Keratinocyte (primary cell): ENCODE results near the gene DAB1. TPM values are rescaled to one million over a fixed set of nuclear protein-coding genes. Genes with fewer than 3 reads are reported as not detected.

ENCODE experiments used
- DNase-seq: peaks from one replicate; pipeline ENCODE4 v3.0.0-alpha.2; 2011; ENCODE audit warnings: low read depth, missing footprints, low spot score
- FAIRE-seq: peaks from 2 replicates; lab custom pipeline; 2011; peaks lifted over from hg19 to GRCh38; lab: Jason Lieb, UNC
- H2AFZ ChIP-seq: 2 replicates; pipeline ENCODE4 v1.6.0; 2012; ENCODE audit warnings: low read length, control low read depth, inconsistent platforms; ENCODE audit not compliant: control insufficient read depth
- H3K27ac ChIP-seq: 2 replicates; pipeline ENCODE4 v1.5.1; 2011; ENCODE audit warnings: low read length; ENCODE audit not compliant: control insufficient read depth, insufficient read depth
- H3K27me3 ChIP-seq: 3 replicates; pipeline ENCODE4 v1.6.0; 2011; ENCODE audit warnings: low read length; ENCODE audit not compliant: control insufficient read depth, insufficient read depth; ENCODE audit errors: extremely low read depth
- H3K36me3 ChIP-seq, 2 experiments: 2 replicates in 1 of 2; 3 replicates in 1 of 2; pipeline ENCODE4 v1.5.1; 2011; ENCODE audit warnings: low read length in 2 of 2, mild to moderate bottlenecking in 1 of 2; ENCODE audit not compliant: control insufficient read depth in 2 of 2, insufficient read depth in 2 of 2; ENCODE audit errors: extremely low read depth in 1 of 2
- H3K4me1 ChIP-seq: 3 replicates; pipeline ENCODE4 v1.5.1; 2011; ENCODE audit warnings: low read length; ENCODE audit not compliant: control insufficient read depth, insufficient read depth; ENCODE audit errors: extremely low read depth
- H3K4me2 ChIP-seq: 3 replicates; pipeline ENCODE4 v1.6.0; 2011; ENCODE audit warnings: low read depth, low read length; ENCODE audit not compliant: control insufficient read depth, insufficient read depth; ENCODE audit errors: extremely low read depth
- H3K4me3 ChIP-seq, 3 experiments: fragments of 200-600 bp in 1 of 3; sonication (generic) in 1 of 3; 2 replicates in 2 of 3; 3 replicates in 1 of 3; pipeline ENCODE4 v1.5.1; 2011 to 2016; ENCODE audit warnings: low read length in 3 of 3, mild to moderate bottlenecking in 3 of 3, control low read depth in 2 of 3, inconsistent platforms in 1 of 3, low read depth in 1 of 3, mixed read lengths in 1 of 3, mixed run types in 1 of 3, moderate library complexity in 1 of 3; ENCODE audit not compliant: control insufficient read depth in 2 of 3, insufficient read depth in 2 of 3; ENCODE audit errors: extremely low read depth in 1 of 3
- H3K79me2 ChIP-seq: 2 replicates; pipeline ENCODE4 v1.6.0; 2012; ENCODE audit warnings: low read length; ENCODE audit not compliant: control insufficient read depth, insufficient read depth
- H3K9ac ChIP-seq: 3 replicates; pipeline ENCODE4 v1.6.0; 2011; ENCODE audit warnings: low read length; ENCODE audit not compliant: control insufficient read depth, insufficient read depth; ENCODE audit errors: extremely low read depth
- H3K9me1 ChIP-seq: 3 replicates; pipeline ENCODE4 v1.6.0; 2011; ENCODE audit warnings: low read length; ENCODE audit not compliant: control insufficient read depth, insufficient read depth; ENCODE audit errors: extremely low read depth
- H3K9me3 ChIP-seq: 2 replicates; pipeline ENCODE4 v1.5.1; 2012; ENCODE audit warnings: low read depth, low read length; ENCODE audit not compliant: control insufficient read depth
- H4K20me1 ChIP-seq: 3 replicates; pipeline ENCODE4 v1.6.0; 2011; ENCODE audit warnings: low read length; ENCODE audit not compliant: control insufficient read depth, insufficient read depth; ENCODE audit errors: extremely low read depth
- CTCF ChIP-seq, 3 experiments: IDR thresholded peaks in 1 of 3; conservative IDR thresholded peaks in 1 of 3; optimal IDR thresholded peaks in 1 of 3; 2 replicates in 2 of 3; 3 replicates in 1 of 3; pipeline versions ENCODE3 to v1.5.1; 2011; ENCODE audit warnings: low read length in 3 of 3, mild to moderate bottlenecking in 3 of 3, moderate library complexity in 2 of 3, control low read depth in 1 of 3, inconsistent platforms in 1 of 3; ENCODE audit not compliant: insufficient read depth in 2 of 3; ENCODE audit errors: extremely low read depth in 1 of 3
- EZH2 ChIP-seq: IDR thresholded peaks from one replicate; pipeline ENCODE4 v1.6.1; 2012; ENCODE audit warnings: inconsistent platforms, mild to moderate bottlenecking, low read length, moderate library complexity
- dilution Hi-C: fragments of 300-500 bp; cut with MboI; formaldehyde crosslinking; loops from one replicate; pipeline ENCODE4 v1.7.0; 2020; ENCODE audit warnings: low sequenced_read_pairs; ENCODE audit not compliant: extremely low pct_ligation_motif_present
- polyA plus RNA-seq, 5 experiments: library from polyadenylated mRNA; depleted of rRNA in 3 of 5; stranded (reverse) in 3 of 5; stranded (forward) in 1 of 5; unstranded in 1 of 5; fragments of >200 nt; gene quantifications; 1 replicate in 1 of 5; 2 replicates in 3 of 5; 3 replicates in 1 of 5; pipeline versions ENCODE4 v1.2.1 to v1.2.3, GENCODE V29; 2011 to 2012; ENCODE audit warnings: missing spikeins in 2 of 5, low read depth in 1 of 5, low replicate concordance in 1 of 5

DAB1 gene
- polyA plus RNA-seq, 1 donor (not counting 4 experiments of a cell fraction or from before 2014, with no cell fraction given): 0.01 TPM

GRCh38 chr1:57061369-57061768 is 362.5 kb downstream of the DAB1 start:
- H3K4me2 ChIP-seq: no peak overlapping the region
- no peak overlapping the region for H3K9ac ChIP-seq
- no peaks in the 10 kb centered on the region for H4K20me1 ChIP-seq
- H3K27ac ChIP-seq: no peak overlapping the region
- H3K9me1 ChIP-seq: no peaks in the 10 kb centered on the region
- no peaks in the 10 kb centered on the region for H3K4me1 ChIP-seq
- DNase-seq (no peak), FAIRE-seq (no peak)
- H3K4me3 ChIP-seq: no peak overlapping the region
- no peaks in the 10 kb centered on the region for H3K79me2 ChIP-seq
- H3K27me3 ChIP-seq: no peaks in the 10 kb centered on the region
- TF ChIP-seq CTCF (optimal IDR thresholded peaks at IDR 0.05 in 1 of 3, IDR thresholded peaks at IDR 0.05 in 1 of 3, conservative IDR thresholded peaks at IDR 0.05 in 1 of 3; ENCODE audit: extremely low read depth in 1 of 3, insufficient read depth in 2 of 3, low read length in 3 of 3): peak in 2 of 3 experiments; percentile 14 to 63
- no peak for TF ChIP-seq EZH2
- dilution Hi-C loops: no loop called here
- H3K9me3 ChIP-seq: no peaks in the 10 kb centered on the region
- H3K36me3 ChIP-seq: no peaks in the 10 kb centered on the region
- H2AFZ ChIP-seq: no peak overlapping the region

GRCh38 chr1:57060451-57060850 is 363.4 kb downstream of the DAB1 start:
- no peak for DNase-seq
- no peaks in the 10 kb centered on the region for H3K9me3 ChIP-seq
- no peaks in the 10 kb centered on the region for H4K20me1 ChIP-seq
- no peak for FAIRE-seq
- H2AFZ ChIP-seq: no peak overlapping the region
- no peak overlapping the region for H3K4me3 ChIP-seq
- H3K9me1 ChIP-seq: no peaks in the 10 kb centered on the region
- H3K27me3 ChIP-seq: no peaks in the 10 kb centered on the region
- no peak overlapping the region for H3K4me2 ChIP-seq
- H3K27ac ChIP-seq: no peak overlapping the region
- no peaks in the 10 kb centered on the region for H3K79me2 ChIP-seq
- H3K4me1 ChIP-seq: no peaks in the 10 kb centered on the region
- no peak overlapping the region for H3K9ac ChIP-seq
- dilution Hi-C loops: no loop called here
- TF ChIP-seq CTCF (optimal IDR thresholded peaks at IDR 0.05 in 1 of 3, IDR thresholded peaks at IDR 0.05 in 1 of 3, conservative IDR thresholded peaks at IDR 0.05 in 1 of 3; ENCODE audit: extremely low read depth in 1 of 3, insufficient read depth in 2 of 3, low read length in 3 of 3) (no peak), EZH2 (no peak)
- no peaks in the 10 kb centered on the region for H3K36me3 ChIP-seq
